Thoracic aorta (tissue), 2 donors: ENCODE data around the gene TRMT112. TPM values are rescaled to one million over a fixed set of nuclear protein-coding genes. Genes with fewer than 3 reads are reported as not detected.
"Not testable (repeated sequence)": the region's sequence is repeated elsewhere in the genome, so short reads cannot be mapped to it uniquely, and the experiment has no call there.

Experiments used
- ATAC-seq: fragments of 150-250 bp; one replicate; pipeline ENCODE4 v1.8.0; 2017; ENCODE audit warnings: low read depth; ENCODE audit not compliant: insufficient number of reproducible peaks, low FRiP score
- DNase-seq: peaks from one replicate; pipeline ENCODE4 v3.0.0-alpha.2; 2020; ENCODE audit warnings: low spot score
- H3K27ac ChIP-seq, 2 donors: fragments of 200-600 bp; sonication (generic); 1 replicate in 1 of 2; 2 replicates in 1 of 2; pipeline ENCODE4 v1.5.1; 2016; ENCODE audit warnings: mild to moderate bottlenecking in 2 of 2, moderate library complexity in 2 of 2
- H3K27me3 ChIP-seq: fragments of 200-600 bp; sonication (generic); replicated peaks from 2 replicates; pipeline ENCODE4 v1.6.0; 2016; ENCODE audit warnings: mild to moderate bottlenecking; ENCODE audit not compliant: insufficient read depth
- H3K36me3 ChIP-seq: fragments of 200-600 bp; sonication (generic); one replicate; pipeline ENCODE4 v1.5.1; 2016
- H3K4me1 ChIP-seq, 2 donors: fragments of 200-600 bp; sonication (generic); 1 replicate in 1 of 2; 2 replicates in 1 of 2; pipeline versions ENCODE4 v1.5.1 to v1.6.0; 2016; ENCODE audit warnings: low read depth in 2 of 2, mild to moderate bottlenecking in 1 of 2; ENCODE audit not compliant: control insufficient read depth in 1 of 2
- H3K4me3 ChIP-seq: fragments of 200-600 bp; sonication (generic); 2 replicates; pipeline ENCODE4 v1.5.1; 2016; ENCODE audit warnings: mild to moderate bottlenecking
- H3K9me3 ChIP-seq: fragments of 200-600 bp; sonication (generic); 2 replicates; pipeline ENCODE4 v1.5.1; 2016
- CTCF ChIP-seq: fragments of 200-600 bp; sonication (generic); IDR thresholded peaks from one replicate; pipeline ENCODE4 v1.5.1; 2019; ENCODE audit warnings: antibody characterized with exemption
- total RNA-seq, 2 donors: library from RNA; depleted of rRNA; stranded (reverse); fragments of >200 nt; gene quantifications; one replicate each; pipeline versions ENCODE4 v1.1.0 to v1.2.3, GENCODE V29; 2016

The TRMT112 gene
- total RNA-seq, 2 donors from 2014 or later: 157 to 218 TPM

DNA sequence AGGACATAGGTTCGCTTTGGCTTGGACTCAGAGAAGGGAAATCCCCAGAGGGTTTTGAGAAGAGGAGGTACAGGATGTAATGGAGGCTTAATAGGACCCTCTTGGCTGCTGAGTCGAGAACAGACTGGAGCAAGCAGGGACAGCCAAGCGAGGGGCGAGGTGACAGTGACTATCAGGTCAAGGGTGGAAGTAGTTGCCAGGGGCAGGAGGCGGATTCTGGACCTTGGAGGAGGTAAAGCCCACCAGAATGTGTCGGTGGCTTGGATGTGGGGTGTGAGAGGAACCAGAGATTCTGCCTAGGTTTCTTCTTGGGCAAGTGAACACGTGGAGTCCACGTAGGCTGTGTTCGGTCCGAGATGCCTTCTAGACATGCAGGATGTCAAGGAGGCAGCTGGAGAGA, 4.4 kb downstream of the TRMT112 start:
- Histone ChIP-seq H3K27me3 (no peaks in the 10 kb centered on the region), H3K27ac (peak overlapping the region in 1 of 2 donors; percentile 24), H3K36me3 (peaks cover 3% of the 10 kb centered on the region), H3K9me3 (no peaks in the 10 kb centered on the region), H3K4me3 (no peak overlapping the region), H3K4me1 (peaks cover 4 to 11% of the 10 kb centered on the region in 2 donors)
- ATAC-seq (no peak), DNase-seq (no peak)
- TF ChIP-seq CTCF: no peak

DNA sequence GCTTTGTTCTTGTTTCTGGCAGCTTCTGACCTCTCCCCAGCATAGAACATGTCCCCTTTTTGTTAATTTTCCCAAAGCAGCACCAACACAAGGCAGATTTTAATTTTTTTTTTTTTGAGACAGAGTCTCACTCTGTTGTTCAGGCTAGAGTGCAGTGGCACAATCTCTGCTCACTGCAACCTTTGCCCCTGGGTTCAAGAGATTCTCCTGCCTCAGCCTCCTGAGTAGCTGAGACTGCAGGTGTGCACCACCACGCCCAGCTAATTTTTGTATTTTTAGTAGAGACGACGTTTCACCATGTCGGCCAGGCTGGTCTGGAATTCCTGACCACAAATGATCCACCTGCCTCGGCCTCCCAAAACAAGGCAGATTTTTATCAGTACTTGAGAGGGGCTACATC, 9.6 kb downstream of the TRMT112 start:
- DNase-seq, H3K36me3 ChIP-seq, H3K27ac ChIP-seq, H3K4me3 ChIP-seq, ATAC-seq, H3K9me3 ChIP-seq, H3K27me3 ChIP-seq: not testable (repeated sequence)
- peaks cover 0 to 20% of the 10 kb centered on the region in 2 donors for H3K4me1 ChIP-seq

DNA sequence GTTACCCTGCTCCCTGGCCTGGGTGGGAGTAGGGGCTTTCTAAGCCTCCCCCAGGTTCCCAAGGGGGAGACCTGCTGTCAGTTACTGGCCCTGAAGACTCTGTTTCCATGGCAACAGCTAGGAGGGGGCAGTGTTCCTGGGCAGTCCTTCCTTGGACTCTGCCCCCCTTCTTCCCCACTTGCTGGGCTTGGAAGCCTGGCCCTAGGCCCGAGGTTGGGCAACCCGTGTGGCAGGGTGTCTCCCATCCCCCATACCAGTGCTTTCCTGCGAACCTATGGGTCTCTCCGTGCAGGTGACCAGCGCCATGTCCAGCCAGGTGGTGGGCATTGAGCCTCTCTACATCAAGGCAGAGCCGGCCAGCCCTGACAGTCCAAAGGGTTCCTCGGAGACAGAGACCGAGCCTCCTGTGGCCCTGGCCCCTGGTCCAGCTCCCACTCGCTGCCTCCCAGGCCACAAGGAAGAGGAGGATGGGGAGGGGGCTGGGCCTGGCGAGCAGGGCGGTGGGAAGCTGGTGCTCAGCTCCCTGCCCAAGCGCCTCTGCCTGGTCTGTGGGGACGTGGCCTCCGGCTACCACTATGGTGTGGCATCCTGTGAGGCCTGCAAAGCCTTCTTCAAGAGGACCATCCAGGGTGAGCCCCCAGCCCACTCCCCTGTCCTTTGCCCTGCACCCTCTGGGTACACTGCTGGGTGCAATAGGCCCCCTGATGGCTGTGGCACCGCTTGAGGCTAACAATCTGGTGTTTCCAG, 10.3 kb downstream of the TRMT112 start:
- H3K27ac ChIP-seq: no peak overlapping the region
- ATAC-seq: no peak

DNA sequence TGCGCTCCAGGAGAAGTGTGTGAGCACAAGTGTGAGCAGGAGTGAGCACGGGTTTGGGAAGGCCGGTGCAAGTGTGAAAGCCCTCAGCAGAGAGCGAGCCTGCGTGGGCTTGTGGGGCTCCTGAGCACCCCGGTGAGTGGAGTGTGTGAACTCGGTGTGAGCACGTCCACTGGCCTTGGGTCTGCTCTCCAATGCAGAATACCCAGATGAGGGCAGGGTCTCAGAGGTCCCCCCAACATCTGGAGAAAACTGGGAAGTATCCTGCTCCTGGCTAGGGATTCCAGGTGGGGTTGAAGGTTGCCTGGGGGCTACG, 10.8 kb downstream of the TRMT112 start:
- peak overlapping the region; percentile 92 for H3K4me3 ChIP-seq
- no peak for DNase-seq
- H3K27me3 ChIP-seq: no peaks in the 10 kb centered on the region
- no peak for ATAC-seq
- no peaks in the 10 kb centered on the region for H3K36me3 ChIP-seq
- peak overlapping the region; percentile 50 to 66 for H3K27ac ChIP-seq
- peaks cover 0 to 20% of the 10 kb centered on the region in 2 donors for H3K4me1 ChIP-seq
- H3K9me3 ChIP-seq: no peaks in the 10 kb centered on the region
- no peak for TF ChIP-seq CTCF

More for the DNA sequence above, 10.3 kb downstream of the TRMT112 start:
- Histone ChIP-seq H3K4me3 (peak overlapping the region; percentile 92), H3K27me3 (no peaks in the 10 kb centered on the region), H3K9me3 (no peaks in the 10 kb centered on the region), H3K4me1 (peaks cover 0 to 20% of the 10 kb centered on the region in 2 donors), H3K36me3 (no peaks in the 10 kb centered on the region)
- DNase-seq: no peak
- no peak for TF ChIP-seq CTCF

GRCh38 chr11:64305691-64306562, 11.4 kb downstream of the TRMT112 start:
- no peaks in the 10 kb centered on the region for H3K27me3 ChIP-seq
- H3K4me1 ChIP-seq: peaks cover under 1 to 25% of the 10 kb centered on the region in 2 donors
- ATAC-seq: peak; percentile 1
- no peak for DNase-seq
- no peaks in the 10 kb centered on the region for H3K9me3 ChIP-seq
- peak overlapping the region; percentile 92 for H3K4me3 ChIP-seq
- H3K27ac ChIP-seq: peak overlapping the region; percentile 50 to 66
- TF ChIP-seq CTCF: no peak
- no peaks in the 10 kb centered on the region for H3K36me3 ChIP-seq
